Calu3 (cell line): ENCODE results near the gene ADD2. TPM values are rescaled to one million over a fixed set of nuclear protein-coding genes. Genes with fewer than 3 reads are reported as not detected.

Experiments
- BruUV-seq: library from RNA; stranded (reverse); fragments of 400-500 nt; replicated peaks from 2 replicates; lab custom pipeline; 2021; lab: Mats Ljungman, UMichigan
- CTCF ChIA-PET: fragments of 300-600 bp; sonication (Branson Sonifier 250); formaldehyde crosslinking; loops from one replicate; lab custom pipeline; 2022; ENCODE audit warnings: antibody characterized with exemption; lab: Charles Lee
- DNase-seq: peaks from one replicate; pipeline ENCODE4 v3.0.0; 2022
- H3K27ac Mint-ChIP-seq: one replicate; pipeline ENCODE4 v1.8.0; 2022; ENCODE audit warnings: mixed read lengths; ENCODE audit not compliant: unreplicated experiment
- H3K27me3 Mint-ChIP-seq: one replicate; pipeline ENCODE4 v1.8.0; 2022; ENCODE audit warnings: mixed read lengths; ENCODE audit not compliant: unreplicated experiment
- H3K36me3 Mint-ChIP-seq: one replicate; pipeline ENCODE4 v1.8.0; 2022; ENCODE audit warnings: mild to moderate bottlenecking, moderate library complexity, mixed read lengths; ENCODE audit not compliant: insufficient read depth, unreplicated experiment
- H3K4me1 Mint-ChIP-seq: one replicate; pipeline ENCODE4 v1.8.0; 2022; ENCODE audit warnings: mild to moderate bottlenecking, low read depth, mixed read lengths; ENCODE audit not compliant: unreplicated experiment
- H3K4me3 Mint-ChIP-seq: one replicate; pipeline ENCODE4 v1.8.0; 2022; ENCODE audit warnings: mild to moderate bottlenecking, low read depth, moderate library complexity, mixed read lengths; ENCODE audit not compliant: unreplicated experiment
- H3K9me3 Mint-ChIP-seq: one replicate; pipeline ENCODE4 v1.8.0; 2022; ENCODE audit warnings: low read depth, mixed read lengths; ENCODE audit not compliant: unreplicated experiment
- intact Hi-C: fragments of 100-400 bp; cut with micrococcal nuclease; formaldehyde crosslinking; loops from one replicate; pipeline ENCODE4 v1.10.0; 2022; ENCODE audit not compliant: unreplicated experiment
- total RNA-seq: library from RNA; stranded (reverse); gene quantifications from 2 replicates; pipeline ENCODE4 v1.2.3, GENCODE V29; 2022
- TF ChIP-seq, protein P1 (sequence below): fragments of 200-600 bp; IDR thresholded peaks from one replicate; pipeline ENCODE4 v1.8.0; 2022; ENCODE audit warnings: antibody characterized with exemption; ENCODE audit not compliant: unreplicated experiment

The ADD2 gene
- total RNA-seq, 1 experiment from 2014 or later: 0.14 TPM

GRCh38 chr2:70708376-70709199, 59.4 kb downstream of the ADD2 start:
- H3K27ac Mint-ChIP-seq: no peak overlapping the region
- BruUV-seq: no TSS peak
- no peaks in the 10 kb centered on the region for H3K4me1 Mint-ChIP-seq
- CTCF ChIA-PET: no interaction called here
- TF ChIP-seq, protein P1, sequence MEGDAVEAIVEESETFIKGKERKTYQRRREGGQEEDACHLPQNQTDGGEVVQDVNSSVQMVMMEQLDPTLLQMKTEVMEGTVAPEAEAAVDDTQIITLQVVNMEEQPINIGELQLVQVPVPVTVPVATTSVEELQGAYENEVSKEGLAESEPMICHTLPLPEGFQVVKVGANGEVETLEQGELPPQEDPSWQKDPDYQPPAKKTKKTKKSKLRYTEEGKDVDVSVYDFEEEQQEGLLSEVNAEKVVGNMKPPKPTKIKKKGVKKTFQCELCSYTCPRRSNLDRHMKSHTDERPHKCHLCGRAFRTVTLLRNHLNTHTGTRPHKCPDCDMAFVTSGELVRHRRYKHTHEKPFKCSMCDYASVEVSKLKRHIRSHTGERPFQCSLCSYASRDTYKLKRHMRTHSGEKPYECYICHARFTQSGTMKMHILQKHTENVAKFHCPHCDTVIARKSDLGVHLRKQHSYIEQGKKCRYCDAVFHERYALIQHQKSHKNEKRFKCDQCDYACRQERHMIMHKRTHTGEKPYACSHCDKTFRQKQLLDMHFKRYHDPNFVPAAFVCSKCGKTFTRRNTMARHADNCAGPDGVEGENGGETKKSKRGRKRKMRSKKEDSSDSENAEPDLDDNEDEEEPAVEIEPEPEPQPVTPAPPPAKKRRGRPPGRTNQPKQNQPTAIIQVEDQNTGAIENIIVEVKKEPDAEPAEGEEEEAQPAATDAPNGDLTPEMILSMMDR: no peak
- H3K36me3 Mint-ChIP-seq: no peaks in the 10 kb centered on the region
- no peak overlapping the region for H3K4me3 Mint-ChIP-seq
- no peaks in the 10 kb centered on the region for H3K9me3 Mint-ChIP-seq
- DNase-seq: no peak
- H3K27me3 Mint-ChIP-seq: peaks cover 59% of the 10 kb centered on the region
- intact Hi-C loops: no loop called here

DNA sequence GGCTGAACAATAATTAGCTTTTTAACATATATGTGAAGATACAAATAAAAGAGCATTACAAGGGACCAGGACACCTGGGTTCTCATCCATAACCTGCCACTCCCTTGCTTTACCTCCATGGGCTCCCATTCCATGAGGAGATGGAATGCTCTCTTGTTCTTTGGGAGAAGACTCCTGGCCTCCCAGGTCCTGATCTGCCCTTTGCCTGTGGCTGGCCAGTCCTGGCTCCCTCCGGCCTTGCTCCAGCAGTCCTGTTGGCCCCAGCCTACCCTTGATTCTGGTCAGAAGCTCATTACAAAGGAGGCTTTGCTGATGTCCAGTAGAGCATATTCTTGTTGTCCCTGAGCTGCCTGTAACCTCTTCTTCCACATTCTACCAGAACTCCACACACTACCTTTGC, 60.3 kb downstream of the ADD2 start:
- Mint-ChIP-seq H3K4me1 (no peaks in the 10 kb centered on the region), H3K36me3 (no peaks in the 10 kb centered on the region), H3K27ac (no peak overlapping the region), H3K9me3 (no peaks in the 10 kb centered on the region), H3K27me3 (peaks cover 63% of the 10 kb centered on the region), H3K4me3 (no peak overlapping the region)
- intact Hi-C loops: no loop called here
- no peak for DNase-seq
- CTCF ChIA-PET: no interaction called here
- TF ChIP-seq, protein P1: no peak
- no TSS peak for BruUV-seq

DNA sequence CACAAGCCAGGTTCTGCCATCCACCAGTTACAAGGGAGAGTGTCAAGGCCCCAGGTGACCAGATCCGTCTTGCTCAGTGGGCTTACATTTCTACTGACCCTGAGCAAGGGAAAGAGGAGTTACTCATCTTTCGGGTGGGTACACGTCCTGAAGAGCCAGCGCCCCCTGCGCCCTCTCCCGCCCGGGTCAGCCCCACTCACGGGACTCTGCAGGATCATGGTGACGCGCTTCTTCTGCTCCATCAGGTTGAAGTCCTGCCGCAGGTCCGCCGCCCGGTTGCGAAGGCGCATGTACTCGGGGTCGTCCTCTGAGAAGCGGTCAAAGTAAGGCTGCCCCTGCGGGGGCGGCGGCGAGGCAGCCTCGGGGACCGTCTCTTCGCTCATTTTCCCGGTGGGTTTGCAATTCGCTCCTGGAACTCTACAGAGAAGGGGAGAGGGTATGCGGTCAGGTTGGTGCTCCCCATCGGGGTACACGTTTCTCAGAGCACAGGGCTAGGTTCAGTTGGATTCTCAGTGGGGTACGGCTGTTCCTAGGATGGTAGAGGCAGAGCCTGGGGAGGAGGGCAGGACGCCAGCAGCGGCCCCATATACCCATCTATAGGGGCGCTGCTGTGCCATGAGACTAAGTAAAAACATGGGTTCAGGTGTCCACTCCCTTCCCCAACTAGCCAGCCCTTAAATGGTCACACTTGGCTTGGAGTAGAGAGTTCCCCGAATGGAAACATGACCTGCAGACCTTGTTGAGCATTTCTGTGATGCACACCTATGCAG, 61.8 kb downstream of the ADD2 start:
- Mint-ChIP-seq H3K9me3 (no peaks in the 10 kb centered on the region), H3K27me3 (peaks cover 63% of the 10 kb centered on the region), H3K4me3 (no peak overlapping the region), H3K36me3 (no peaks in the 10 kb centered on the region), H3K27ac (no peak overlapping the region), H3K4me1 (no peaks in the 10 kb centered on the region)
- DNase-seq: no peak
- BruUV-seq: no TSS peak
- TF ChIP-seq, protein P1: no peak
- CTCF ChIA-PET: no interaction called here
- intact Hi-C loops: no loop called here

DNA sequence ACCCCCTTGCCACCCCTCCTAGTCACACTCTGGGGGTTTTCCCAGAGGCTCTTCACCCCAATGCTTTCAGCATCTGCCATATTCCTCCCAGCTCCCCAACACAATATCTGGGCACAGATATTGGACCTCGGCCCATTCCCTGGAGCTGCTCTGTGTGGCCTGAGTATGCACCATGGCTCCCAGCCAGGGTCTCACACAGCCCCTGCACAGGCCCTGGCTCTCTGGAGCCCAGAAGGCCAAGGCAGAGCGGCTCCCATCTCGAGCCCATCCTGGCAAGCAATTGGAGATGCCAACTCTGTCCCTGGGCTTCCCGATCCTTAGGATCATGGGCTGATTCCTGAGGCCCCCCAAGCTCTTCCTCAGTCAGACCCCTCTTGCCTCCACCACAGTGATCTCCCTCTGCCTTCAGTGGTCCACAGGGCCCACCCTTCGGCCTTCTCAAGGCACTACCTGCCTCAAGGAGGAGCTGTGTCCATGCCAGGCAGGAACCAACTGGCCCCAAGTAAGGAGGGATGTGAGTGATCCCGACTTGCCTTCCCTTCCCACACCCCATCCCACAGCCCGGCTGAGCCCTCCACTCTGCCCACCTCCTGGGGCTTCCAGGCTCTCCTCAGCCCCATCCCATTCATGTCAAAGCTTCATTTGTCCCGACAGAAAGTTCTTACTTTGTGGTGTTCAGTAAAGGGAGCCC, 62.7 kb downstream of the ADD2 start:
- no TSS peak for BruUV-seq
- H3K27ac Mint-ChIP-seq: no peak overlapping the region
- H3K36me3 Mint-ChIP-seq: no peaks in the 10 kb centered on the region
- H3K4me3 Mint-ChIP-seq: no peak overlapping the region
- no peaks in the 10 kb centered on the region for H3K4me1 Mint-ChIP-seq
- peaks cover 54% of the 10 kb centered on the region for H3K27me3 Mint-ChIP-seq
- intact Hi-C loops: no loop called here
- CTCF ChIA-PET: interaction anchor here (0.6 kb wide), 1 partner anchor 370 kb away, joined by 5 read pairs; no protein-coding TSS in a partner anchor
- DNase-seq: no peak
- no peaks in the 10 kb centered on the region for H3K9me3 Mint-ChIP-seq
- TF ChIP-seq, protein P1: no peak
